Endothelial cell of umbilical vein (primary cell): ENCODE data around the gene CYP2S1. TPM values are rescaled to one million over a fixed set of nuclear protein-coding genes. Genes with fewer than 3 reads are reported as not detected.

Source experiments
- BruUV-seq: library from RNA; stranded (reverse); fragments of 400-500 nt; replicated peaks from 2 replicates; lab custom pipeline; 2021; lab: Mats Ljungman, UMichigan
- CTCF ChIA-PET: fragments of 300-600, 350-600 bp; sonication (Branson Sonifier 250); formaldehyde crosslinking; loops from one replicate; lab custom pipeline; 2021; ENCODE audit warnings: antibody characterized with exemption, inconsistent platforms; lab: Charles Lee
- POLR2A ChIA-PET: fragments of 300-600, 350-600 bp; sonication (Branson Sonifier 250); formaldehyde crosslinking; loops from one replicate; lab custom pipeline; 2021; ENCODE audit warnings: antibody characterized with exemption, inconsistent platforms; lab: Charles Lee
- DNase-seq: peaks from one replicate; pipeline ENCODE4 v3.0.0-alpha.2; 2011; ENCODE audit warnings: low read depth, low spot score
- FAIRE-seq: peaks from 2 replicates; lab custom pipeline; 2011; peaks lifted over from hg19 to GRCh38; lab: Jason Lieb, UNC
- H2AFZ ChIP-seq: 2 replicates; pipeline ENCODE4 v1.6.0; 2012; ENCODE audit warnings: low read depth, low read length, control low read depth, inconsistent platforms
- H3K27ac ChIP-seq: 2 replicates; pipeline ENCODE4 v1.5.1; 2011; ENCODE audit warnings: low read depth, mild to moderate bottlenecking, control low read depth, low read length, moderate library complexity; ENCODE audit not compliant: insufficient read depth
- H3K27me3 ChIP-seq, 2 experiments: 2 replicates each; pipeline versions ENCODE4 v1.6.0 to v1.6.1; 2011; ENCODE audit warnings: low read length in 2 of 2, mixed read lengths in 1 of 2; ENCODE audit not compliant: control insufficient read depth in 2 of 2, insufficient read depth in 2 of 2
- H3K36me3 ChIP-seq, 2 experiments: 2 replicates in 1 of 2; 3 replicates in 1 of 2; pipeline ENCODE4 v1.5.1; 2011; ENCODE audit warnings: low read length in 2 of 2, mild to moderate bottlenecking in 1 of 2, moderate library complexity in 1 of 2; ENCODE audit not compliant: control insufficient read depth in 2 of 2, insufficient read depth in 2 of 2; ENCODE audit errors: extremely low read depth in 1 of 2
- H3K4me1 ChIP-seq: 3 replicates; pipeline ENCODE4 v1.5.1; 2011; ENCODE audit warnings: mild to moderate bottlenecking, low read length; ENCODE audit not compliant: control insufficient read depth, insufficient read depth; ENCODE audit errors: extremely low read depth
- H3K4me2 ChIP-seq: 2 replicates; pipeline ENCODE4 v1.6.1; 2011; ENCODE audit warnings: low read length, control low read depth, mixed read lengths; ENCODE audit not compliant: insufficient read depth
- H3K4me3 ChIP-seq, 3 experiments: fragments of 200-600 bp in 1 of 3; sonication (generic), shearing (Covaris generic) in 1 of 3; replicated peaks in 1 of 3; 2 replicates each; pipeline ENCODE4 v1.5.1; 2011 to 2016; ENCODE audit warnings: control low read depth in 3 of 3, low read length in 3 of 3, mild to moderate bottlenecking in 2 of 3, inconsistent platforms in 1 of 3, low read depth in 1 of 3, moderate library complexity in 1 of 3; ENCODE audit not compliant: insufficient read depth in 1 of 3
- H3K79me2 ChIP-seq: 2 replicates; pipeline ENCODE4 v1.6.0; 2012; ENCODE audit warnings: low read length, inconsistent platforms; ENCODE audit not compliant: control insufficient read depth, insufficient read depth
- H3K9ac ChIP-seq: replicated peaks from 2 replicates; pipeline ENCODE3; 2011; ENCODE audit warnings: low read length, control low read depth; ENCODE audit not compliant: insufficient read depth; ENCODE audit errors: extremely low read depth
- H3K9me1 ChIP-seq: replicated peaks from 3 replicates; pipeline ENCODE4 v1.6.0; 2011; ENCODE audit warnings: mild to moderate bottlenecking, low read length; ENCODE audit not compliant: control insufficient read depth, insufficient read depth; ENCODE audit errors: extremely low read depth
- H3K9me3 ChIP-seq: replicated peaks from 2 replicates; pipeline ENCODE4 v1.5.1; 2012; ENCODE audit warnings: low read length, inconsistent platforms; ENCODE audit not compliant: control insufficient read depth, insufficient read depth
- H4K20me1 ChIP-seq: replicated peaks from 2 replicates; pipeline ENCODE3; 2011; ENCODE audit warnings: mild to moderate bottlenecking, low read length; ENCODE audit not compliant: control insufficient read depth, insufficient read depth; ENCODE audit errors: extremely low read depth
- CTCF ChIP-seq, 2 donors: IDR thresholded peaks; 1 replicate in 1 of 2; 2 replicates in 1 of 2; pipeline ENCODE4 v1.5.1; 2011; ENCODE audit warnings: low read length in 2 of 2, mild to moderate bottlenecking in 2 of 2, moderate library complexity in 2 of 2, control low read depth in 1 of 2, inconsistent platforms in 1 of 2, low read depth in 1 of 2; ENCODE audit not compliant: insufficient read depth in 1 of 2; ENCODE audit errors: extremely low read depth in 1 of 2
- EZH2 ChIP-seq: IDR thresholded peaks from 2 replicates; pipeline ENCODE4 v1.6.1; 2012; ENCODE audit warnings: borderline replicate concordance, low read depth, mild to moderate bottlenecking, moderate library complexity, low read length, inconsistent platforms; ENCODE audit not compliant: severe bottlenecking
- FOS ChIP-seq: IDR thresholded peaks from 2 replicates; pipeline ENCODE4 v1.6.1; 2011; ENCODE audit warnings: mild to moderate bottlenecking, low read length, moderate library complexity, borderline replicate concordance; ENCODE audit not compliant: insufficient read depth
- GATA2 ChIP-seq: IDR thresholded peaks from 2 replicates; pipeline ENCODE4 v1.7.0; 2011; ENCODE audit warnings: low read depth, mild to moderate bottlenecking, moderate library complexity, mixed read lengths, low read length; ENCODE audit not compliant: insufficient read length, insufficient read depth
- JUN ChIP-seq: IDR thresholded peaks from 2 replicates; pipeline ENCODE4 v1.6.1; 2011; ENCODE audit warnings: borderline replicate concordance, low read depth; ENCODE audit not compliant: insufficient read length, insufficient read depth
- MAX ChIP-seq: IDR thresholded peaks from 2 replicates; pipeline ENCODE4 v1.6.1; 2011; ENCODE audit not compliant: insufficient read depth, insufficient read length
- MYC ChIP-seq: IDR thresholded peaks from one replicate; pipeline ENCODE4 v1.6.1; 2011; ENCODE audit warnings: mild to moderate bottlenecking, low read depth, low read length
- POLR2A ChIP-seq: IDR thresholded peaks from 2 replicates; pipeline ENCODE4 v1.6.1; 2012; ENCODE audit warnings: low read depth, mild to moderate bottlenecking, control low read depth, low read length
- POLR2AphosphoS5 ChIP-seq: IDR thresholded peaks from 2 replicates; pipeline ENCODE4 v1.6.1; 2012; ENCODE audit warnings: low read depth, mild to moderate bottlenecking, control low read depth, low read length, moderate library complexity; ENCODE audit not compliant: insufficient read depth
- dilution Hi-C: fragments of 300-500 bp; cut with MboI; formaldehyde crosslinking; loops from one replicate; pipeline ENCODE4 v1.15.0; 2019; ENCODE audit warnings: low sequenced_read_pairs; ENCODE audit not compliant: extremely low pct_ligation_motif_present
- intact Hi-C: fragments of 100-400 bp; cut with micrococcal nuclease; formaldehyde crosslinking; loops from one replicate; pipeline ENCODE4 v1.10.0; 2022
- polyA plus RNA-seq, 4 experiments: library from polyadenylated mRNA; depleted of rRNA in 3 of 4; stranded (reverse) in 3 of 4; unstranded in 1 of 4; fragments of >200 nt; gene quantifications; 2 replicates each; pipeline versions ENCODE4 v1.2.1 to v1.2.3, GENCODE V29; 2011 to 2012; ENCODE audit warnings: missing spikeins in 1 of 4
- total RNA-seq: library from RNA; stranded (reverse); gene quantifications from 2 replicates; pipeline ENCODE4 v1.2.3, GENCODE V29; 2021

CYP2S1 gene
- total and polyA plus RNA-seq, 2 donors (not counting 3 experiments of a cell fraction or from before 2014, with no cell fraction given): 0.98 to 4.5 TPM

- Histone ChIP-seq H3K4me3 (no peak overlapping the region), H2AFZ (no peak overlapping the region), H3K27me3 (peaks cover 0 to 2% of the 10 kb centered on the region in 2 experiments), H3K79me2 (no peaks in the 10 kb centered on the region), H3K9me3 (no peaks in the 10 kb centered on the region), H4K20me1 (no peaks in the 10 kb centered on the region), H3K9ac (no peak overlapping the region), H3K27ac (no peak overlapping the region), H3K4me1 (no peaks in the 10 kb centered on the region), H3K4me2 (no peak overlapping the region), H3K9me1 (no peaks in the 10 kb centered on the region), H3K36me3 (no peaks in the 10 kb centered on the region)
- no peak for TF ChIP-seq EZH2
- no peak for TF ChIP-seq JUN
- no peak for TF ChIP-seq FOS
- TF ChIP-seq MAX: no peak
- TF ChIP-seq POLR2AphosphoS5: no peak
- no peak for TF ChIP-seq MYC
- no peak for TF ChIP-seq GATA2
- TF ChIP-seq POLR2A: no peak
- TF ChIP-seq CTCF (IDR thresholded peaks at IDR 0.05; ENCODE audit: extremely low read depth in 1 of 2, insufficient read depth in 1 of 2, low read depth in 1 of 2, low read length in 2 of 2): no peak
- ChIA-PET CTCF (interaction anchor here (0.9 kb wide), 1 partner anchor 9 kb away, joined by 4 read pairs; no protein-coding TSS in a partner anchor), POLR2A (no interaction called here)
- FAIRE-seq (no peak), DNase-seq (no peak)
- intact Hi-C loops (no loop called here), dilution Hi-C loops (no loop called here)
- BruUV-seq: no TSS peak
Measured at GRCh38 chr19:41154060-41154459, 39.0 kb upstream of the CYP2S1 start.
